HUES48 (cell line): ENCODE results near the gene PAX9.

Source experiments
- H3K27ac ChIP-seq: one replicate; pipeline ENCODE4 v1.7.0; 2013; ENCODE audit warnings: low read depth, low read length, inconsistent platforms
- H3K27me3 ChIP-seq: 2 replicates; pipeline ENCODE4 v1.6.1; 2013; ENCODE audit warnings: mild to moderate bottlenecking, low read length; ENCODE audit not compliant: control insufficient read depth, insufficient read depth
- H3K36me3 ChIP-seq: 2 replicates; pipeline ENCODE4 v1.6.1; 2013; ENCODE audit warnings: low read length; ENCODE audit not compliant: control insufficient read depth, insufficient read depth
- H3K4me1 ChIP-seq: 2 replicates; pipeline ENCODE4 v1.6.1; 2013; ENCODE audit warnings: mild to moderate bottlenecking, low read length; ENCODE audit not compliant: control insufficient read depth, insufficient read depth
- H3K4me3 ChIP-seq: 2 replicates; pipeline ENCODE4 v1.5.1; 2013; ENCODE audit warnings: mild to moderate bottlenecking, low read depth, low read length
- H3K9ac ChIP-seq: 2 replicates; pipeline ENCODE4 v1.6.1; 2013; ENCODE audit warnings: mild to moderate bottlenecking, low read depth, low read length, moderate library complexity
- H3K9me3 ChIP-seq: 2 replicates; pipeline ENCODE4 v1.6.1; 2013; ENCODE audit warnings: low read length; ENCODE audit not compliant: control insufficient read depth, insufficient read depth

PAX9 gene

GRCh38 chr14:36717363-36717762 is 55.7 kb downstream of the PAX9 start:
- Histone ChIP-seq H3K27me3 (no peaks in the 10 kb centered on the region), H3K4me1 (peaks cover 13% of the 10 kb centered on the region), H3K4me3 (no peak overlapping the region), H3K9ac (no peak overlapping the region), H3K36me3 (no peaks in the 10 kb centered on the region), H3K9me3 (no peaks in the 10 kb centered on the region), H3K27ac (no peak overlapping the region)

- no peaks in the 10 kb centered on the region for H3K27me3 ChIP-seq
- H3K9ac ChIP-seq = no peak overlapping the region
- H3K36me3 ChIP-seq = no peaks in the 10 kb centered on the region
- no peak overlapping the region for H3K4me3 ChIP-seq
- no peaks in the 10 kb centered on the region for H3K9me3 ChIP-seq
- H3K27ac ChIP-seq = no peak overlapping the region
- peaks cover 13% of the 10 kb centered on the region for H3K4me1 ChIP-seq
Measured at GRCh38 chr14:36718216-36718615, 56.6 kb downstream of the PAX9 start.

GRCh38 chr14:36719823-36720222 is 58.2 kb downstream of the PAX9 start:
- Histone ChIP-seq H3K4me1 (peaks cover 24% of the 10 kb centered on the region), H3K36me3 (no peaks in the 10 kb centered on the region), H3K27me3 (no peaks in the 10 kb centered on the region), H3K27ac (no peak overlapping the region), H3K9me3 (no peaks in the 10 kb centered on the region), H3K9ac (no peak overlapping the region), H3K4me3 (no peak overlapping the region)

GRCh38 chr14:36720657-36721056 is 59.0 kb downstream of the PAX9 start:
- H3K4me3 ChIP-seq = no peak overlapping the region
- peaks cover 24% of the 10 kb centered on the region for H3K4me1 ChIP-seq
- H3K27me3 ChIP-seq = no peaks in the 10 kb centered on the region
- H3K27ac ChIP-seq = no peak overlapping the region
- H3K36me3 ChIP-seq = no peaks in the 10 kb centered on the region
- no peaks in the 10 kb centered on the region for H3K9me3 ChIP-seq
- no peak overlapping the region for H3K9ac ChIP-seq

- H3K36me3 ChIP-seq = no peaks in the 10 kb centered on the region
- H3K4me1 ChIP-seq = peaks cover 20% of the 10 kb centered on the region
- no peaks in the 10 kb centered on the region for H3K9me3 ChIP-seq
- H3K9ac ChIP-seq = no peak overlapping the region
- no peak overlapping the region for H3K4me3 ChIP-seq
- no peaks in the 10 kb centered on the region for H3K27me3 ChIP-seq
- no peak overlapping the region for H3K27ac ChIP-seq
Measured at GRCh38 chr14:36721877-36722276, 60.2 kb downstream of the PAX9 start.

- H3K36me3 ChIP-seq = no peaks in the 10 kb centered on the region
- H3K27ac ChIP-seq = no peak overlapping the region
- peaks cover 12% of the 10 kb centered on the region for H3K4me1 ChIP-seq
- H3K4me3 ChIP-seq = no peak overlapping the region
- H3K9ac ChIP-seq = no peak overlapping the region
- H3K9me3 ChIP-seq = no peaks in the 10 kb centered on the region
- no peaks in the 10 kb centered on the region for H3K27me3 ChIP-seq
Measured at GRCh38 chr14:36723530-36723929, 61.9 kb downstream of the PAX9 start.

GRCh38 chr14:36724162-36724561 is 62.5 kb downstream of the PAX9 start:
- no peak overlapping the region for H3K9ac ChIP-seq
- H3K4me1 ChIP-seq = peaks cover 12% of the 10 kb centered on the region
- no peaks in the 10 kb centered on the region for H3K36me3 ChIP-seq
- no peak overlapping the region for H3K27ac ChIP-seq
- H3K4me3 ChIP-seq = no peak overlapping the region
- H3K27me3 ChIP-seq = no peaks in the 10 kb centered on the region
- H3K9me3 ChIP-seq = no peaks in the 10 kb centered on the region

- no peak overlapping the region for H3K27ac ChIP-seq
- no peaks in the 10 kb centered on the region for H3K36me3 ChIP-seq
- H3K9ac ChIP-seq = no peak overlapping the region
- no peaks in the 10 kb centered on the region for H3K9me3 ChIP-seq
- no peak overlapping the region for H3K4me3 ChIP-seq
- H3K4me1 ChIP-seq = peaks cover 12% of the 10 kb centered on the region
- H3K27me3 ChIP-seq = no peaks in the 10 kb centered on the region
Measured at GRCh38 chr14:36726128-36726527, 64.5 kb downstream of the PAX9 start.
